RCC 7860 (cell line): Measurements from ENCODE around the gene ITGA5.
A peak's percentile ranks its signal among the peaks of the same experiment; 100 is the strongest.

ENCODE experiments used
- DNase-seq: peaks from one replicate; pipeline ENCODE4 v3.0.0-alpha.2; 2015; ENCODE audit warnings: low spot score
- FAIRE-seq: peaks from 2 replicates; lab custom pipeline; 2012; peaks lifted over from hg19 to GRCh38; lab: Jason Lieb, UNC

The ITGA5 gene

GRCh38 chr12:54412786-54413185 lies 6.3 kb downstream of the ITGA5 start:
- FAIRE-seq, result no peak
- no peak for DNase-seq

GRCh38 chr12:54412348-54412747 lies 6.7 kb downstream of the ITGA5 start:
- FAIRE-seq, result no peak
- no peak for DNase-seq

GRCh38 chr12:54411391-54412241 lies 7.5 kb downstream of the ITGA5 start:
- FAIRE-seq (peak; percentile 82), DNase-seq (peak; percentile 94)

GRCh38 chr12:54409267-54409666 lies 9.8 kb downstream of the ITGA5 start:
- FAIRE-seq (no peak), DNase-seq (no peak)

GRCh38 chr12:54407183-54407905 lies 11.7 kb downstream of the ITGA5 start:
- DNase-seq (no peak), FAIRE-seq (no peak)

- FAIRE-seq (no peak), DNase-seq (no peak)
Observed at GRCh38 chr12:54405573-54405972, 13.5 kb downstream of the ITGA5 start.

GRCh38 chr12:54405106-54405505 lies 14.0 kb downstream of the ITGA5 start:
- FAIRE-seq (no peak), DNase-seq (no peak)

- DNase-seq, result no peak
- FAIRE-seq, result no peak
Observed at GRCh38 chr12:54404061-54405004, 14.7 kb downstream of the ITGA5 start.

GRCh38 chr12:54401119-54401518 lies 17.9 kb downstream of the ITGA5 start:
- FAIRE-seq, result no peak
- no peak for DNase-seq

GRCh38 chr12:54398995-54399793 lies 19.9 kb downstream of the ITGA5 start:
- peak; percentile 50 for DNase-seq
- no peak for FAIRE-seq

GRCh38 chr12:54398218-54398617 lies 20.8 kb downstream of the ITGA5 start:
- no peak for FAIRE-seq
- no peak for DNase-seq

- FAIRE-seq (no peak), DNase-seq (no peak)
Observed at GRCh38 chr12:54397157-54397556, 21.9 kb downstream of the ITGA5 start.

- DNase-seq (no peak), FAIRE-seq (no peak)
Observed at GRCh38 chr12:54395545-54395944, 23.5 kb downstream of the ITGA5 start.

GRCh38 chr12:54394986-54395385 lies 24.1 kb downstream of the ITGA5 start:
- FAIRE-seq (no peak), DNase-seq (no peak)

GRCh38 chr12:54394281-54394719 lies 24.8 kb downstream of the ITGA5 start:
- FAIRE-seq (no peak), DNase-seq (peak; percentile 6)

- DNase-seq (no peak), FAIRE-seq (no peak)
Observed at GRCh38 chr12:54393743-54394142, 25.3 kb downstream of the ITGA5 start.

- FAIRE-seq (no peak), DNase-seq (no peak)
Observed at GRCh38 chr12:54393207-54393609, 25.9 kb downstream of the ITGA5 start.

GRCh38 chr12:54392485-54393206 lies 26.4 kb downstream of the ITGA5 start:
- DNase-seq (no peak), FAIRE-seq (no peak)
